Activated CD8-positive, alpha-beta memory T cell treated with anti-CD3 and anti-CD28 coated beads, Interleukin-2, amount 50 U/mL, for 24 hours (primary cell): Measurements from ENCODE around the gene FBXO28.
A peak's percentile ranks its signal among the peaks of the same experiment; 100 is the strongest.

Experiments used
- DNase-seq: peaks from one replicate; pipeline ENCODE4 v3.0.0-alpha.2; 2020; ENCODE audit errors: extremely low read depth

Gene FBXO28

DNA sequence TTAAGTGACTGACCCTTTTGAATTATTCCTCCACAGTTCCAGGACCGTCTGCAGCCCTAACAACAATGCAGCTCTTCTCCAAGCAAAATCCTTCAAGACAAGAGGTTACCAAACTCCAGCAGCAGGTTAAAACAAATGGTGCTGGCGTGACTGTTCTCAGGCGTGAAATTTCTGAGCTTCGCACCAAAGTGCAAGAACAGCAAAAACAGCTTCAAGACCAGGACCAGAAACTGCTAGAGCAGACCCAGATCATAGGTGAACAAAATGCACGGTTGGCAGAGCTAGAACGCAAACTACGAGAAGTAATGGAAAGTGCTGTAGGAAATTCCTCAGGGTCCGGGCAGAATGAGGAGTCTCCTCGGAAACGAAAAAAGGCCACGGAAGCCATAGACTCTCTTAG, 43.4 kb downstream of the FBXO28 start:
- no peak for DNase-seq

DNA sequence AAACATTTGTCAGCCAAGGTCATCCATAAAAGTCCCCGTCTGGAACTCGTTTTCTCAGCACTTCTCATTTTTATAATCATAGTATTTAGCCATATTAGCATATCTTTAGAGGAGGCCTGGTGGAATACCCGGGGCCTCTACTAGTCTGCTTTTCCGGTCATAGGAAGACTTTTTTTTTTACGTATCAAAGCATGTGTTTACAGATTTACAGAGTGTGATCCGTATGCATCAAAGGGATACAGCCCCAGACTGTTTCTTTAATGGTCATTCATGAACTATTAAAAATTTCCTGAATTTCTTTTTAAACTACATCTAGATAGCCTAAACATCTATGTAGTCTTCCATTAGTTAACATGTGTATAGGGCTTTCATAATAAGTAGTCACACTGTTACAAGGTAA, 45.6 kb downstream of the FBXO28 start:
- no peak for DNase-seq

DNA sequence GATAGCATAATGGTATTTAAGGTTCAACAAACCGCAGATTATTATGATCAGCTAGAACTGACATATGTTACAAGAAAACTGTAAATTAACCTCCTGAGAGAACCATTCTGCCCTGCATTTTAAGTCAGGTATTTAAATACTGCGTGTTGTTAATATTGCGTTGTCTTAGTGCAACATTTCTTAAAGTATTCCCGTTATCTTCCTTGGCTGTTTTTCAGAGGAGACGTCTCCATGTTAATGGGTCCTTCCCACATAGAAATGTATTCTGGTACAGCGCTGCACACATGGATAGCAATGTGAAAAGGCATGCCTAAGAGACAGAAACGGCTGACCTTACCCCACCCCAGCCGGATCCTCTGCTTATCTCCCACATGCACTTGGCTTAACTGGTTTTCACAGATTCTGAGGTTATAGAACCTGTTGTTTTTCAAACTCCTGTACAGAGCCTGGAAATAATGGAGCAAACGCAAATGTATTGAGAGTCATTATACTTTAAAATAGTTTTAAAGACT, 46.3 kb downstream of the FBXO28 start:
- no peak for DNase-seq

DNA sequence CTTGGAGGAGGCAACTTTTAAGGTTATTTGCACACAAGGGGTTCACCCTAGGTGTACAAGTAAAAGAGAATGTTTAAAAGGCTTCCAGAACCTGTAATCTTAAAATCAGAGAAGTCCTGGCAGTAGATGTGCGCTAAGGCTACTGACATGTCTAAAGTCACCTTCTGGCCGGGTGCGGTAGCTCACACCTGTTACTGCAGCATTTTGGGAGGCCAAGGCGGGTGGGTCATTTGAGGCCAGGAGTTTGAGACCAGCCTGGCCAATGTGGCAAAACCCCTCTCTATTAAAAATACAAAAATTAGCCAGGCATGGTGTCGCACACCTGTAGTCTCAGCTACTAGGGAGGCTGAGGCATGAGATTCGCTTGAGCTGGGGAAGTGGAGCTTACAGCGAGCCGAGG, 48.9 kb downstream of the FBXO28 start:
- no peak for DNase-seq

DNA sequence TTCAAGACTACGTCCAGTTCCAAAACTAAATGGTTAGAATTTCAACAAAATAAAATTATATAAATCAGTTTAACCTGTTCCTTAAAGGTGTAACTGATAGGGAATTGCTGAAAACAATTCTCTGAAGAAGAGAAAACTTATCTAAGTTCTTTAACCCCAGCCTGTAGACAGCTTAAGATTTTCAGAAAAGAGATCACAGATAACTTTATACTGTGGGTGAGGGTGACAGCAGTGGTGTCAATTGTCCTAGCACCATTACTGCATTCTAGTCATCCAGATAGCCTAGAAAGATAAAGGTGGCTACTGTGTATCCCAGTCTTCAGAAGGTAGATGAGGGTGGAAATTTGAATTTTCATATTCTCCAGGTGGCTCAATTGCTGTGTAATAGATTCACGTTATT, 49.4 kb downstream of the FBXO28 start:
- no peak for DNase-seq

DNA sequence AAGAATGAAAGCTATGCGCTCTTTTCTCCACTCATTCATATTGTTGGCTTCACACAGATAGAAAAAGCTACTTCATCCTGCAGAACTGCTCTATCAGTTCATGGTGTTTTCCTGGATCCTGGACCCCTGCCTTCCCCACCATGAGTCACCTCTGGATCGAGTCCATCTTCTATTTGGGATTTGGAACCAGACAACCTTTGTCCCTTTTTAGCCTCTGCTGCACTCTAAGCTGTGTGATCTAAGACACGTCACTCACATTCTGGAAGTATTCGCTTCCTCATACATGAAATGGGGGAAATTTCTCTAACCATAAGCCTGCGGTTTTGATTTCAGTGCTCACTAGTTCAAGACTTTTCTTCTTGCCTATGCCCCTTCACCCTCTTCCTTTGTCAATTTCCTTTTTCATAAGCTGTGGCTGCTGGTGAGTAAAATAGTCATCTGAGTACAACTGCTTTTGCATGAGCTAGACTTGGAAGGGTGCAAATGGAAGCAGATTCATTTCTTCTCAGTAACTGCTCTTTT, 55.0 kb downstream of the FBXO28 start:
- DNase-seq: no peak

DNA sequence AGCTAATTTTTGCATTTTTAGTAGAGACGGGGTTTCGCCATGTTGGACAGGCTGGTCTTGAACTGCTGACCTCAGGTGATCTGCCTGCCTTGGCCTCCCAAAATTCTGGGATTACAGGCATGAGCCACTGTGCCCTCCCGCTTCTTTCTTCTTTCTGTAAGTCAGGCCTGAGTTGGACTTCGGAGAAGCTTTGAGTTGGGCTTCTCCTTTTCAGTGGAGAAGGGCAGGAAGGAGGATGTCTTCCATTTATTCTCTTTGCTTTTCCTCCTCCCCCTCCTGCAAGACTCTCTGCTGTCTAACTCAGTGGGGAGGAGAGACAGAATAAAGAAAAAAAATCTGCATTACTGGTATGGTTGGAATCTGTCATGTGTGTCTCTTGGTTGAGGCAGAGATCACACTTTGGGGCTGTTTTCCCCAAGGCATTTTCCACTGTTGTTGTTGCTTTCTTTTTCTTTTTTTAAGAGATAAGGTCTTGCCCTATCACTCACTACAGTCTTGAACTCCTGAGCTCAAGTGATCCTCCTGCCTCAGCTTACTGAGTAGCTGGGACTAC, 55.9 kb downstream of the FBXO28 start:
- no peak for DNase-seq

DNA sequence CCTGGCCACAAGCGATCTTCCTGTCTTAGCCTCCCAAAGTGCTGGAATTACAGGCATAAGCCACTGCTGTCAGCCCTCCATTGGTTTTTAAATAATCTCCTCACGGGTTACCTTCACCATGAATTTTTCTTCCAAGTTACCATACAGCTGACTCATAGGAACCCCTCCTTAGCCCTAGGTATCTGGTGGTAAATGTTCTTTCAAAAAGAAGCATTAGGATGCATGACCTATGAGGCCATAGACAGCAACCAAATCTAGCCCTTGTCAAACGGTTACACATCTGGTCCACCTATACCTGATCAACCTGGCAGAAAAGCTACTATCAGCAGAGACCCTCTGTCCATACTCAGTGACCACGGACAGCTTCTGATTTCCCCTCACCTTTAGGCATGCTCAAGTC, 56.4 kb downstream of the FBXO28 start:
- DNase-seq: no peak

DNA sequence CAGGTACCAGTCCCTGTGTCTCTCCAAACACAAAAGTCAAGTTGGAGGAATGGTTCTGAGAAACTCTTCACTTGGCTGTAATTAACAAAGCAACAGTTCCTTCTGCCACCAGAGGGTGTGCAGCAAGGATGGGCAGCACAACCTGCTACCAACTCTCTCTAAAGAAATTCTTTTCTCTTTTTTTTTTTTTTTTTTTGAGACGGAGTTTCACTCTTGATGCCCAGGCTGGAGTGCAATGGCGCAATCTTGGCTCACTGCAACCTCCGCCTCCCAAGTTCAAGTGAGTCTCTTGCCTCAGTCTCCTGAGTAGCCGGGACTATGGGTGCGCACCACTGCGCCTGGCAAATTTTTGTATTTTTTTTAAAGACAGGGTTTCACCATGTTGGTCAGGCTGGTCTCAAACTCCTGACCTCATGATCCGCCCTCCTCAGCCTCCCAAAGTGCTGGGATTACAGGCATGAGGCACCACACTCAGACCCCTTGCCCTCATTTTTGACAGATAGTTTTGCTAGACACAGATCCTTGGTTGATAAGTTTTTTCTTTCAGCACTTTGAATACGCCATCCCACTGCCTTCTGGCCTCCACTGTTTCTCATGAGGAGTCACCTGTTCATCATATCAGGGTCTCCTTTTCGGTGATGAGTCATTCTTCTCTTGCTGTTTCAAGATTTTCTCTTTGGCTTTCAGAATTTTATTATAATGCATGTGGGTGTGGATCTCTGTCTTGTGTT, 57.0 kb downstream of the FBXO28 start:
- no peak for DNase-seq

DNA sequence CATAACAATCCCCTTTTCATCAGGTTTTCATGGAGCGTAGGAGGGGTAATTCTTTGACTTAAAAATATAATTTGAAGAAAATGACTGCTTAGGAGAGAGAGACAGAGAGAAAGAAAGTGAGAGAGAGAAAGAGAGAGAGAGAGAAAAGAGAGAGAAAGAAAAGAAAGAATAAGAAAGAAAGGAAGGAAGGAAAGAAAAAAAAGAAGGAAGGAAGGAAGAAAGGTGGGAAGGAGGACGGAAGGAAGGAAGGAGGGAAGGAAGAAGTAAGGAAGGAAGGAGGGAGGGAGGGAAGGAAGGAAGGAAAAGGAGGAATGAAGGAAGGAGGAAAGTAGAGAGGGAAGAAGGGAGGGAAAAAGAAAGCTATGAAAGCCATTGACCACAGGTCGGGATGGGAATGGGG, 58.3 kb downstream of the FBXO28 start:
- no peak for DNase-seq

DNA sequence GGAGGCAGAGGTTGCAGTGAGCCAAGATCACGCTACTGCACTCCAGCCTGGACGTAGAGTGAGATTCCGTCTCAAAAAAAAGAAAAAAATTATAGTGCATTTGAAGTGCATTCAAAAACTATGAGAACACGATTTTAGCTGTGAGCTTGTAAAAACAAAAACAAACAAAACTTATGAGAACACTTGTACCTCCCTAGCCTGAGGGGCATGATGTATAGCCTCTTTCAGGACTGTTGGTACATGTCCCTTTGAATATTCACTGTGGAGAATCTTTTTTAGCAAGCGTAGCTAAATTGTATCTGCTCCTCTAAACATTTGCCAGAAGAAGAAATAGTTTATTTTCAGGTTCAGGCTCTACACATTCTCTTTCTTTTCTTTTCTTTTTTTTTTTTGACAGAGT, 59.6 kb downstream of the FBXO28 start:
- no peak for DNase-seq

DNA sequence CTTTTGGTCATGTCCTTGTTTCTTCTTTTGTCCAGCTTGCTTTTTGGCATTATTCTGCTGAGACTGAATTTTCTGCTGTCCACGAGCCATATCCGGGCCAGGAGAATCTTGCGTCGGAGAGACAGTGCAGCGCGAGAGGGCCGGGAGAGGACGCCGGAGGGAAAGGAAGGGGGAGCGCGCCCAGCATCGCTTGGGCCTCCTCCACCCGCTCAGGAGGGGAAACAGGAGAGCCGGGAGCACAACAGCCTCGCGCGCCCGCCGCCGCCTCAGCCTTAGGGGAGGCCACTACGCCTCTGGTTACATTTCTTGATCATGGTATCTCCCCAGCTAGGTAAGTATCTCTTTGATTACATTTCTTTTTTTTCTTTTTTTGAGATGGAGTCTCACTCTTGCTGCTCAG, 61.7 kb downstream of the FBXO28 start:
- no peak for DNase-seq

DNA sequence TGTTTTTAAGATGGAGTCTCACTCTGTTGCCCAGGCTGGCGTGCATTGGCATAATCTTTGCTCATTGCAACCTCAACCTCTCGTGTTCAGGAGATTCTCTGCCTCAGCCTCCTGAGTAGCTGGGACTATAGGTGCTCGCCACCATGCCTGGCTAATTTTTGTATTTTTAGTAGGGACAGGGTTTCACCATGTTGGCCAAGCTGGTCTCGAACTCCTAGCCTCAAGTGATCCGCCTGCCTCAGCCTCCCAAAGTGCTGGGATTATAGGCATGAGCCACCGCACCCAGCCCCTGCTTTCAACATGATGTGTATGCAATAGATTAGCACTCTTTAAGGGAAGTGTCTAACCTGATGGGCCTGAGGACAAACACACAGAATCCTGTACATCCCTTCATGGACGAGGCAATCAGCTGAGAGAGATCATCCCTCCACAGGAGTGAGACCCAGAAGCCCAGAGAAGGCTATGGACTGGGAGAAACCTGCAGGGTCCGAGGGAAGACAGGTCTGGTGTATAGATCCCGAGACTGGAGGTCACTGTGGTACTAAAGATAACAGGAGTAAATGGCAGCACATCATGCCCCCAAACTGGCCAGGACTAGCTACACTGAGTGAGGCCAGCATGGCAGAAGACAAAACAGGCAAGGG, 63.6 kb downstream of the FBXO28 start:
- no peak for DNase-seq

DNA sequence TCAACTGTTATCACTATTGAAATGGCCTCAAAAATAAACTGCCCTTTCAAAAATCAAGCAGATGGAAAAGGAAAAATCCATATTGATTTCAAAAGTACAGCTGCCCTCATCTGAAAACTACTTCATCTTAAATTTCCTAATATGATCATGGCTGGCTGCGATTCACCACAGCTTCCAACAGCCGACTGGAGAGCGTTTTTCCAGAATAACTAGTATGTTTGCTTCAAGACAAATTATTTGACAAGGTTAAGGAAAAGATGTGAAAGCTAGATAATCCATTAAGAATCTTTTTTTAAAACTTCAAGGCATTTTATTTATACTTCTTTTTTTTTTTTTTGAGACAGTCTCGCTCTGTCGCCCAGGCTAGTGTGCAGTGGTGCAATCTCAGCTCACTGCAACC, 65.0 kb downstream of the FBXO28 start:
- no peak for DNase-seq

DNA sequence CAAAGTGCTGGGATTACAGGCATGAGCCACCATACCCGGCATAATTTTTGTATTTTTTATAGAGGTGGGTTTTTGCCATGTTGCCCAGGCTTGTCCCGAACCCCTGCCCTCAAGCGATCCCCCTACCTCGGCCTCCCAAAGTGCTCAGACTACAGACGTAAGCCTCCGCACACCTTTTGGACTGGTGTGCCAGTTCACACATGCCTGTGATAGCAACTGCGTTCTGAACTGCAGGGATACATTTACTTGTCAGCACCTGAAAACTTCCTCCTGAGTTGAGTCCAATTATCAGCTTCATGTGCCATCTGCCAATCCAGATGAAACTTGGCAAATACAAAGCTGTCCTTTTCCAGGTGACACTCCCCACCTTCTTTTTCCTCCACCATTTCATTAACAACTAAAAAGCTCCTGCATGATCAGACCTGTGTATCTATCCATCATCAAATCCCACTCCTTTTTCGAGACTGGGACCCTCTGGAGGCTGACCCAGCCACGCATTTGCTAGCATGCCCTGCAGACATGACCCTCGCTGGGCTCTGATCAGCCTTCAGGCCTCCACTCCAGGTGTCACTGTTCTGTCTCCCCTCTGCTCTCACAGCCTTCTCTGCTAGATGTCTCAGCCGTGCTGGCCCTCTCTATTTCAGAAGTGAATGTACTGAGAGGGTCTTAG, 67.0 kb downstream of the FBXO28 start:
- DNase-seq: no peak

DNA sequence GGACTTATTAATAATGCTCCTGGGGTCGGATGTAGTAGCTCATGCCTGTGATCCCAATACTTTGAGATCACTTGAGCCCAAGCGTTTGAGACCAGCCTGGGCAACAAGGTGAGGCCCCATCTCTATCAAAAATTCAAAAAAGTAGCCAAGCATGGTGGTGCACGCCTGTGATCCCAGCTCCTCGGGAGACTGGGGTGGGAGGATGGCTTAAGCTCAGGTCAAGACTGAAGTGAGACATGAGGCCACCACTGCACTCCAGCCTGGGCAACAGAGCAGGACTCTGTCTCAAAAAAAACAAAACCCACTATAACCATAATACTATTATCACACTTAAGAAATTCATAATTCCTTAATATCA, 67.5 kb downstream of the FBXO28 start:
- no peak for DNase-seq

DNA sequence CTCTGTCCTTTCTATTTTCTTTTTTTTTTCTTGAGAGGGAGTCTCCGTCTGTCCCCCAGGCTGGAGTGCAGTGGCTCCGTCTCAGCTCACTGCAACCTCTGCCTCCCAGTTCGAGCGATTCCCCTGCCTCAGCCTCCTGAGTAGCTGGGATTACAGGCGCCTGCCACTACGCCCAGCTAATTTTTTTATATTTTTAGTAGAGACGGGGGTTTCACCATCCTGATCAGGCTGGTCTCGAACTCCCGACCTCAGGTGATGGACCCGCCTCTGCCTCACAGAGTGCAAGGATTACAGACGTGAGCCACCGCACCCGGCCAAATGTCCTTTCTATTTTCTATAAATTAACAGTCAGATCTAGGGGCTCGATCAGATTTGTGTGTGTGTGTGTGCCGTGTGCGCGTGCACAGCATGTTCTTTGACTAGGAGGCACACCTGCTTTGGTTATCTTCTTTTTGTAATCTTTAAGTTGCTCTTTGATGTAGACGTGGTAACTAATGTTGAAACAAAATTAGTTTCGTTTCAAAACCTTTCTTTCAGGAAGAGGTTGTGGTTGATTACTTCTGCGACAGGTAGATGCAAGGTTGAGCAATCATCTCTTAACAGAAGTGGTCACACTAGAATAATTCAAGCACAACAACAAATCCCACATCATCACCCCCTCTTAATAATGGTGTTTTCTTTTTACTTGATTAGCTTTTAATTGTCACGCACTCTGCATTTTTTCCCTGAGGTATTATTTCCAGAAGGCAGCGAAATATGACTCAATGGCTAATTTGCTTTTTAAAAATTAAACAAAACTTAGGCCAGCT, 68.3 kb downstream of the FBXO28 start:
- no peak for DNase-seq

DNA sequence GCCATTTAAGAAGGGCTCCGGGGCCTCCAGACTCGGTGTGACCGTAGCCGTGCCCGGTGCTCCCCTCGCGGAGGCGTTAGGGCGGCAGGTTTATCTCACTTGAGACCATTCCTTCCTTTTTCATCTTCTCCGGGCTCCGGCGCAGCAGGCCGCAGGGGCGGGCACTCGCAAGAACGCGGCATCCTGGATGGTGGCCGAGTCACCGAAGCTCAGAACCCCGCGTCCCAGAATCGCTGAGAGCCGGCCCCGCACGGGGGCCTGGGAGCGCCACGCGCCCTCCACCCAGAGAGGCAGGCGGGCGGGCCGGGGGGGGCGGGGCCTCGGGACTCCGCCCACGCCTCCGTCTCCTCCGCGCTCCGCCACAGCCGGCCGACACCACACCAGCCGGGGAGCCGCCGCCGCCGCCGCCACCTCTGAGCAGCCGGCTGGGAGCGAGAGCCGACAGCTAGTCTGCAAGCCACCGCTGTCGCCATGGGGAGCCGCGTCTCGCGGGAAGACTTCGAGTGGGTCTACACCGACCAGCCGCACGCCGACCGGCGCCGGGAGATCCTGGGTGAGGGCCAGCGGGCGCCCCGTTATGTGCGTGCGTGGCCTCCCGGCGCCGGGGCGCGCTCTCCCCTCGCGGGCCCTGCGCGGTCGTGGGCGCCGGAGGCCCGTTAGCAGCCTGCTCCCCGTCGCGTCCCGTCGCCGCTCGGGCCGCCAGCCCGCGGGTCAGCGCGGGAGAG, 69.1 kb downstream of the FBXO28 start, which contains the start of gene DEGS1:
TSS of gene DEGS1 (plus strand) at position 375 of the 725 bp plus-strand sequence. CDS start at position 472, 97 bp downstream.
- DNase-seq: peak; percentile 39

DNA sequence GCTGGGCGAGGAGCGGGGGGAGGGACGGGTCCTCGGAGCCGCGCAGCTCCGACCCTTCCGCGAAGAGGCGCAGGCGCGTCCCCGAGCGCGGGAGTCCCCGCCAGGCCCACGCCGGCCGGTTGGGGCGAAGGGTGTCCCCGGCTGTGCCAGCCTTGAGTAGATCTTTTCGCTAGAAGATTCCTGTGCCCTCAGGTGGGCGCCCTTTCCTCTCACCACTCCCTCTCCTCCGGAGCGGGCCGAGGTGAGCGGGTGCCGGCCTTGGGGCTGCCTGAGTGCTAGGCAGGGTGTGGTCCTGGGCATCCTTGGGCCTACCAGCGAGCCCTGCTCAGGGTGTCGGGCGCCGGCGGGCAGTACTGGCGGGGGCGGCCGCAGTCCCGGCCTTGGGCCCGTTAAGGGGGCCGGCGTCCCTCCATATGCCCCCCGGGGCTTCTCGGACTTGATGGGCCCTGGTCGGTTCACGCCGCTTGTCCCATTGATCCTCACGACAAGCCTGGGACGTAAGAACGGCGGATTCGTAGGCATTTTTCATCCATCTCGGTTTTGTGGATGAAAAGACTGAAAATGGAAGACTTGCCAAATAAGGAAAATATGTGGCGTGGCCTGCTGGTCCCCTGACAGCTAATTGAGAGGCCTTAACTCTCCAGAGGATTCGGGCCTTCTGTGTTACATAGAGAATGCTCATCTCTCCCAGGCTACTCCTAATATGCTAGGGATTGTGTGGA, 69.8 kb downstream of the FBXO28 start:
- no peak for DNase-seq

DNA sequence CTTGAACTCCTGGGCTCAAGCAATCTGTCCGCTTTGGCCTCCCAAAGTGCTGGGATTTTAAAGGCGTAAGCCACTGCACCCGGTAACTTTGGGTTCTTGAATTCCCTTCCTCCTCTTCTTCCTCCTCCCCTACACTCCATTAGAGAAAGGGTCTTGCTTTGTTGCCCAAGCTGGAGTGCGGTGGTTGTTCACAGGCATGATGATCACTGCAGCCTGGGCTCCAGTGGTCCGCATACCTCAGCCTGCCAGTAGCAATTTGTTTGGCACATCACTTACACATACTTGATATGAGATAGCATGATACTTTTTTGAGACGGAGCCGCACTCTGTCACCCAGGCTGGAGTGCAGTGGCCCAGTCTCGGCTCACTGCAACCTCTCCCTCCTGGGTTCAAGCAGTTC, 71.3 kb downstream of the FBXO28 start:
- no peak for DNase-seq
